ENCODE measurements around the gene FMO4. TPM values are rescaled to one million over a fixed set of nuclear protein-coding genes. Genes with fewer than 3 reads are reported as not detected.
"Not testable (repeated sequence)": the region's sequence is repeated elsewhere in the genome, so short reads cannot be mapped to it uniquely, and the experiment has no call there.

FMO4 gene
- polyA plus RNA-seq, 3 donors, result 2.1 to 3.6 (median 2.6) TPM

DNA sequence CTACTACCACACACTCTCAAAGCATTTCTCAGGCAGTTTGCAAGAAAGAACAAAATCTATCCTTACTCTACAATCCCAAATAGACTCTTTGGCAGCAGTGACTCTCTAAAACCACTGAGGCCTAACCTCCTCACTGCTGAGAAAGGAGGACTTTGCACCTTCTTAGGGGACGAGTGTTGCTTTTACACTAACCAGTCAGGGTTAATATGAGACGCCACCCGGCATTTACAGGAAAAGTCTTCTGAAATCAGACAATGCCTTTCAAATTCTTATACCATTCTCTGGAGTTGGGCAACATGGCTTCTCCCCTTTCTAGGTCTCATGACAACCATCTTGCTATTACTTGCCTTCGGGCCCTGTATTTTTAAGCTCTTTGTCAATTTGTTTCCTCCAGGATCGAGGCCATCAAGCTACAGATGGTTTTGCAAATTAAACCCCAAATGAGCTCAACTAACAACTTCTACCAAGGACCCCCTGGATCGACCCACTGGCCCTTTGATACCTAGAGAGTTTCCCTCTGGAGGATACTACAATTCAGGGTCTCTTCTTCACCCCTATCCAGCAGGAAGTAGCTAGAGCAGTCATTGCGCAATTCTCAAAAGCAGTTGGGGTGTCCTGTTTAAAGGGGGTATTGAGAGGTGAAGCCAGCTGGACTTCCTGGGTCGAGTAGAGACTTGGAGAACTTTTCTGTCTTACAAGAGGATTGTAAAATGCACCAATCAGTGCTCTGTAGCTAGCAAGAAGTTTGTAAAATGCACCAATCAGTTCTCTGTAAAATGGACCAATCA lies 2.0 kb upstream of the FMO4 start:
- H3K27ac ChIP-seq (ENCODE audit: low read depth, low read length), result no peak overlapping the region
- WGBS, 3 donors, result 76 to 89% (median 78%) methylated on average over 8 of the region's 8 CpGs

DNA sequence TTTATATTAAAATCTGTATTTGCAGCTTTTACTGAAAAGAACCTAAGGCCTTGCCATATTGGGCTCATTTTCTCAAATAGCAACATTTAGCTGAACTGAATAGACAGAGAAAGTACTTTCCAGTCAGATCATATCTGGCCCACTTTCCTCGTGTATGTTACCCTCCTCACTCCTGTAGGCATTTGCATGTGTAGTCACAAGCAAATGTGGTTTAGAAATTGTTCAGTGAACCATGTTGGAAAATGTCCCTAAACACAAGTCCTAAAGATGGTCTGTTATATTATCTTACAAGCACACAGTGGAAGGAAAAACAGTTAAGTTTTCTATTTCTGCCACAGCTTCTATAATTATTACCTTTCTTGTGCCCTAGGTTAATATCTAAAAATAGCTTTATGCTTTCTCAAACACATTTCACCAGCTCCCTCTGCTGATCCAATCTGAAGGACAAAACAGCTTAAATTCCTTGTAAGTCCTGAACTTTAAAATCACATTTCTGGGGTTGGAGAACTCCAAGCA lies 606 bp upstream of the FMO4 start:
- H3K27ac ChIP-seq (ENCODE audit: low read depth, low read length), result no peak overlapping the region

DNA sequence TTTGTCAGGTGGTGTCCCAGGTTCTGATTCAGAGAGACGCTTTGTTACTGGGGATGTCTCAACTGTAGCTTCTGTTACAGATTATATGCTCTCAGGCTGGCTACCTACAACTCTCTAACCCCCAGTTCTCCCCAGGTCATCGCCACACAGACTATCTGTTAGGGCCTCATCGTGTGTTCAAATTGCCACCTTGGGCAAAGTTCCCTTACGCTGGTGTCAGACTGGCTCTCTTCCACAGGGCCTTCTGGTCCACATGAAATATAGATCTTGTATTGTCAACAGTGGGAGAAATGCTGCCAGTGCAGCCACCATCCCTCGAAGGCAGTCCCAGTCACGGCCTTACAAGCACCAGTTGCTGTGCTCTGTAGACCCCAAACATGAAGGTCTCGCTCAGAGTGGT lies 15.3 kb downstream of the FMO4 start:
- H3K27ac ChIP-seq (ENCODE audit: low read depth, low read length), result no peak overlapping the region
- 93 to 97% (median 96%) methylated on average over 7 of the region's 7 CpGs for WGBS, 3 donors

More for the DNA sequence above, 606 bp upstream of the FMO4 start:
- WGBS, 3 donors, result 0 to 13% (median 8%) methylated on average over 1 of the region's 1 CpG

DNA sequence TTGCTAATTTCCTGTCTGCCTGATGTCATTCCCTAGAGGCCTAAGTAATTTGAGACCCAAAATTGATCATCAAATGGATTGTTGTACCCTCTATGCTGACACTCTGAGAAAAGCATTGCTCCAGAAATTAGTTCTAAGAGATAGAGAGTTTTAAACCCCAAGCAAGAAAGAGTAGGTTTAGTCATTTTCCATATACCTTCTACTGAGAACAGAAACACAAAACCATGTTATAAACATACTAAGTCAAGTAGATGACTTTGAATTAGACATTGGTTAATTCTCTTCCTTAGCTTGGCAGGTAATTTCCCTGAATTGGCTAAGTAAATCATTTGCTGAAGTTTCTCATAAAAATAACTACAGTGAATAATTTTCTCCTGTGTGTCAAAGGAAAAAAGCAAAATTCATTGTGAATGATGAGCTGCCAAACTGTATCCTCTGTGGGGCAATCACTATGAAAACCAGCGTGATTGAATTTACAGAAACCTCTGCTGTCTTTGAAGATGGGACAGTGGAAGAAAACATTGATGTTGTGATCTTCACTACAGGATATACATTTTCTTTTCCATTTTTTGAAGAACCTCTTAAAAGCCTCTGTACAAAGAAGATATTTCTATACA lies 20.1 kb downstream of the FMO4 start:
- H3K27ac ChIP-seq (ENCODE audit: low read depth, low read length), result no peak overlapping the region
- 71 to 86% (median 83%) methylated on average over 1 of the region's 1 CpG for WGBS, 3 donors

DNA sequence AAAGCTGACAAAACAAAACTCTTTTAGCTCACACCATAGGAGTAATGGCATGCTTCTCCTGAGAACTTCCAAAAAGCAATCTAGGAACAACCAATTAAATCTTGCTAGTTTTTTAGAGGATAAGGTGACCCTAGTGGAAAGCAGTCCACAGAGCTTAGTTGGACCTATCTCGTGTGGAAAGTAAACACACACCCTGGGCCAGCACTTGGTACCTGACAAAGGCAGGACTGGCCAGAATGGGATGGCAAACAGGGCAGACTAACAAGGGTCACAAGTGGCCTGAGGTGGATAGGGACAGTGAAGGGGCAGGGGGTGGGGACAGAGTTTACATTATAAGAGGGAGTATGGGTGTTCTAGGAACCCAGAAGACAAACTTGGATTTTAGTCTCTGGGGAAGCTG lies 22.0 kb downstream of the FMO4 start:
- H3K27ac ChIP-seq (ENCODE audit: low read depth, low read length), result no peak overlapping the region
- WGBS, 3 donors, result 31 to 75% (median 53%) methylated on average over 1 of the region's 1 CpG

DNA sequence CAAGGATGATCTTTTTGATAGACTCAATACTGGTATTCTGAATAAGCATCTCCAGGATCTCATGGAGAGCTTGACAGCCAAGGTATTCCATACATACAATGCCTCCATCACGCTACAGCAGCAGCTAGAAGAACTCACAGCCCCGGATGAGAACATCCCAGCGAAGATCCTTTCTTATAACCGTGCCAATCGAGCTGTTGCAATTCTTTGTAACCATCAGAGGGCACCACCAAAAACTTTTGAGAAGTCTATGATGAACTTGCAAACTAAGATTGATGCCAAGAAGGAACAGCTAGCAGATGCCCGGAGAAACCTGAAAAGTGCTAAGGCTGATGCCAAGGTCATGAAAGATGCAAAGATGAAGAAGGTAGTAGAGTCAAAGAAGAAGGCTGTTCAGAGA lies 25.4 kb downstream of the FMO4 start:
- not testable (repeated sequence) for H3K27ac ChIP-seq (ENCODE audit: low read depth, low read length)
- WGBS, 3 donors, result 82 to 92% (median 90%) methylated on average over 6 of the region's 6 CpGs

DNA sequence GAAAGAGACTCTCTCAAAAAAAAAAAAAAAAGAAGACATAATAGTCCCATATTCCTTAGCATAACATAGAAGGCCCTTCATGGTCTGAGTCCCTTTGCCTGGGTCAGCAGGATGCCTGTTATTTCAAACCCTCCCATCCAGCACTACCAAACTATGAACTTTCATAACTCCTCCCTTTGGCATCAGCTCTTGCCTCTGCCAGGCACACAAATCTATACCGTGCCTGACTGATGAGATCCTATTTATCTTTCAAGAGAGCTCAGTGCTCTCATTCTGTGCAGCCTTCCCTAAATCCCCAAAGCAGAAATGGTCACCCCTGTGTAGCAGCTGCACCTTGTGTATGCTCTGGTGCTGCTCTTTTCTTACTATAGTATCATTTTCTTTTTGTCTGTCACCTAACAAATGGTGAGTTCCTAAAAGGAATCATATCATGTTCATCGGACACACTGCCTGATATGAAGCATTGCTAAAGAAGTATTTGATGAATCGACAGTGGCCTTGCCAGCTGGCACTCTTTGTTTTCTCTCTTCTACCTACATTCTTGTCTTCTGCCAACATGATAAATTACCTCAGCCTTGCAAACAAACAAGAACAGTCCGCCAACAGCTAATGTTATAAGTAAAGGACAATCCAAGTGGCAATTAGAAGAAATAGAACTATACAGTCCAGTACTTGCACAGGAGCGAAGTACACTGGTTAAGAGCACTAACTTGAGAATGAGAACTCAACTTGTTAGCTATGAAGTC lies 29.9 kb downstream of the FMO4 start:
- H3K27ac ChIP-seq (ENCODE audit: low read depth, low read length), result no peak overlapping the region
- WGBS, 3 donors, result 42 to 76% (median 68%) methylated on average over 5 of the region's 5 CpGs

DNA sequence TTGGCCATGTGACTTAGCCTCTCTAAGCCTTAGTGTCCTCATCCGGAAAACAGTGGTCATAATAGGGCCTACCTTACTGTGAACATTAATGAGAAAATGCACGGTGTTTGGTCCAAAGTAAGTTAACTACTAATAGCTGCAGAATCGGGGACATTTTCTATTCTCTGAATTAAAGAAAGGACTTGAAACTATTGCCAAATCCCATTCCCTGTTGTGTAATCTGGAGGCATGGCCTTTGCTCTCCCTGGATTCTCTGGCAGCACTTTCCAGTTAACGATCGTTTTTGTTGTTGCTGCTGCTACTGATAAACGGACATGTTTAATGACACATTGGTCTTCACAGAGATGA lies 30.5 kb downstream of the FMO4 start:
- WGBS, 3 donors, result 32 to 58% (median 55%) methylated on average over 6 of the region's 6 CpGs
- H3K27ac ChIP-seq (ENCODE audit: low read depth, low read length), result no peak overlapping the region

DNA sequence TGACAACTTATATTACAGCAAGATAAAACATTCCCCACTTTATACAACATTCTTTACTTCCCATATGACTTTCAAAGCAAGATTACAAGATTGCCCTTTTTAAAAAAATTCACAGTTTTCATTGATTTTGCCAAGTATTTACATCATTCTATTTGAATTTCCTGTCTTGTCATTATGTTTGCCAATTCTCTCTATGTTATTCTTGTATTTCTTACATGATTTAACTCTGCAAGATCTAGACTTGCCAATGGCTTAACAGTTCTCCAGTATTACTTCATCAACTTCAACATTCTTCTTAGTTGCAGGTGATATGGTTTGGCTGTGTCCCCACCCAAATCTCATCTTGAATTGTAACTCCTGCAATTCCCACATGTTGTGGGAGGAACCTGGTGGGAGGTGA lies 31.6 kb downstream of the FMO4 start:
- no peak overlapping the region for H3K27ac ChIP-seq (ENCODE audit: low read depth, low read length)

DNA sequence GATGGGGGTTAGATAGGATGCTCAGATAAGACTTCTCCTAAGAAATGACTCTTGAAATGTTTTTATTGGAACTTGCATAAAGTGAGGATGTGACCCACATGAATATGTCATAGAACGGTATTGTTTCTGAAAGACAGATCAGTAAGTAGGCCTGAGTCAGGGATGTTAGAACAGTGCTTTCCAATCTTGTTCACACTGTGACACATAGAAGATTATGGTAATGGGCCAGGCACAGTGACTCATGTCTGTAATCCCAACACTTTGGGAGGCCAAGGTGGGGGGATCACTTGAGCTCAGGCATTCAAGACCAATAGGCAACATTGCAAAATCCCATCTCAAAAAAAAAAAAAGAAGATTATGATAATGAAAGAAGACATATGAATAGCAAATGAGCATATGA lies 32.9 kb downstream of the FMO4 start:
- H3K27ac ChIP-seq (ENCODE audit: low read depth, low read length), result no peak overlapping the region
- WGBS, 3 donors, result 92 to 97% (median 97%) methylated on average over 1 of the region's 1 CpG

DNA sequence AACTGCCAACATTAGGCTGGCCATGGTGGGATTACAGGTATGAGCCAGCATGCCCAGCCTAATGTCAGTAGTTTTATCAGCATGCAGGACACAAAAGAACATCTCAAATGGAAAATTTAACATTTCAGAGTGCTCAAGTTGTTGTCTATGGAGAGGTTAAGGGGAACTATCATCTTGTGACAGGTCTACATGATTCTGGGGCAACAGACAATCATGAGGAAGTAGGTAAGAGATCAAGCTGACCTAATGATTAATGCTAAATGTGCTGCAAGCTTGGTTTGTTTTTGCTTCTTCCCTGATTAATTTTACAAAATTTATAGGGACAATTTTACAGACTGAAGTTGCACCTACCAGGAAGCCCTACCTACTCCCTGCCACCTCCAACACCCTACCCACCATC lies 36.6 kb downstream of the FMO4 start:
- no peak overlapping the region for H3K27ac ChIP-seq (ENCODE audit: low read depth, low read length)

DNA sequence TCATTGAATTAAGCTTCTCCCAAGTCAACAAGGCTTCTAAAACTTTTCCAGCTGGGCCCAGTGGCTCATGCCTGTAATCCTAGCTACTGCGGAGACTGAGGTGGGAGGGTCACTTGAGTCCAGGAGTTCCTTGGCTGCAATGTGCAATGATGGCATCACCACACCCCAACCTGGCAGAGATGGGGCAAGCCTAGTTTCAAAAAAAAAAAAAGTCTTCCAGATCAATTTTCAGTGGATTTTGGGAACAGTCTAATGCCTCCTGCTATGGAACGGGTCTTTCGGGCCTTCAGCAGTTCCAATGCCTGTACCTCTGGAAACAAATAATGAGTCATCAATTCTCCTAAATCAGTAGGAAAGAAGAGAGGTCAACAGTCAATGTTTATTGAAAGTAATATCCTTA lies 38.0 kb downstream of the FMO4 start:
- no peak overlapping the region for H3K27ac ChIP-seq (ENCODE audit: low read depth, low read length)
- WGBS, 3 donors, result 69 to 95% (median 88%) methylated on average over 3 of the region's 3 CpGs

DNA sequence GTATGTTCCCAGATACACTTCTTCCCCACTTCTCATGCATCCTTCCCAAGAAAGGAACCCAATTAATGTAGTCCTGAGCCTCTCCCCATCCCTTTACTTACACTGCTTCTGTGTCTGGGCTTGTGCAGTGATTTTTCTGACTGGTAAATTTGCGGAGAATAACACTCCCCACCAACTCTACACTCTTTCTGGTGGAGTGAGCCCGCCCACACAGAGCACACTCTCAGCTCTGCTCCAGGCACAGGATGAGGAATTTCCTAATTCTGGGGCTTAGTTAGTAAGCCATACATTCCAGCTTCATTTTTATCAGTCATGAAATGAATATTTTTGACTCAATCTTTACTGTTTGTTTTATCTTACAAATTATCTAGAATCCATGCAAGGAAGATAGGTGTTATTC lies 38.6 kb downstream of the FMO4 start:
- no peak overlapping the region for H3K27ac ChIP-seq (ENCODE audit: low read depth, low read length)
- WGBS, 3 donors, result 76 to 90% (median 84%) methylated on average over 2 of the region's 2 CpGs

DNA sequence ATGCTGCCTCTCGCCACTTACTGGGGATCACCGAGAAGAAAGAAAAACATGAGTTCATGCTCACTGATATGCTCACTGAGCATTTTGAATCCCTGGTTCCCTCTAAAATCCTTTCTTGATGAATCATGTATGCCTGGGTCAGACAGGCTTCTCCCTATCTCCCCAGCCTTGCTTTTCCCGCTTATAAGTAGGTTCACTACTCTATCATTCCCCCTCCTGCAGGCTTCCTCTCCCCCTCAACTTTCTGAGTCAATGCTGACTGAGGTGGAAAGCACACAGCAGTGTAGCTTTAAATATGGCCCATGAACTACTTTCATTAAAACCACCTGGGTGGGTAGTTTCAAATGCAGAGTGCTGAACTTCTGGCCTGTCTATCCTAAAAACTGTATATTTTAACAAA lies 41.7 kb downstream of the FMO4 start:
- no peak overlapping the region for H3K27ac ChIP-seq (ENCODE audit: low read depth, low read length)
- WGBS, 3 donors, result 80 to 91% (median 81%) methylated on average over 3 of the region's 3 CpGs

DNA sequence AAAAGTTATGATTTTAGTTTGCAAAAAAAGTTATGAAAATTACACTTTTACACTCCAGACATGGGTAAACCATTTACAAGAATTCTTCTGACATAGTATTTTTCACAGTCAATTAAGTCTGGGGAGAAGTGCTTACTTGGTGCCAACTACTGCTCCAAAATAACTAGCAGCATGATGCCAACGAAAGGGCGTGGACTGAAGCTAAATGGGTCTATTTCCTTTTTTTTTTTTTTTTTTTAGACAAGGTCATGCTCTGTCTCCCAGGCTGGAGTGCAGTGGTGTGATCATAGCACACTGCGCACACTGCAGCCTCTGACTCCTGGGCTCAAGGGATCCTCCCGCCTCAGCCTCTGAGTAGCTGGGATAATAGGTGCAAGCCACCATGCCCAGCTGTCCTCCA lies 43.2 kb downstream of the FMO4 start:
- 66 to 83% (median 79%) methylated on average over 4 of the region's 4 CpGs for WGBS, 3 donors
- H3K27ac ChIP-seq (ENCODE audit: low read depth, low read length), result no peak overlapping the region

DNA sequence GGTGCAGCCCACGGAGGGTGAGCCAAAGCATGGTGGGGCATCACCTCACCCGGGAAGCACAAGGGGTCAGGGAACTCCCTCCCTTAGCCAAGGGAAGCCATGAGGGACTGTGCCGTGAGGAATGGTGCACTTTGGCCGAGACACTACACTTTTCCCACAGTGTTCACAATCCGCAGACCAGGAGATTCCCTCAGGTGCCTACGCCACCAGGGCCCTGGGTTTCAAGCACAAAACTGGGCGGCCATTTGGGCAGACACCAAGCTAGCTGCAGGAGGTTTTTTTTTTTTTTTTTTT lies 45.3 kb downstream of the FMO4 start:
- H3K27ac ChIP-seq (ENCODE audit: low read depth, low read length), result not testable (repeated sequence)
- WGBS, 3 donors, result 88 to 92% (median 90%) methylated on average over 7 of the region's 7 CpGs

DNA sequence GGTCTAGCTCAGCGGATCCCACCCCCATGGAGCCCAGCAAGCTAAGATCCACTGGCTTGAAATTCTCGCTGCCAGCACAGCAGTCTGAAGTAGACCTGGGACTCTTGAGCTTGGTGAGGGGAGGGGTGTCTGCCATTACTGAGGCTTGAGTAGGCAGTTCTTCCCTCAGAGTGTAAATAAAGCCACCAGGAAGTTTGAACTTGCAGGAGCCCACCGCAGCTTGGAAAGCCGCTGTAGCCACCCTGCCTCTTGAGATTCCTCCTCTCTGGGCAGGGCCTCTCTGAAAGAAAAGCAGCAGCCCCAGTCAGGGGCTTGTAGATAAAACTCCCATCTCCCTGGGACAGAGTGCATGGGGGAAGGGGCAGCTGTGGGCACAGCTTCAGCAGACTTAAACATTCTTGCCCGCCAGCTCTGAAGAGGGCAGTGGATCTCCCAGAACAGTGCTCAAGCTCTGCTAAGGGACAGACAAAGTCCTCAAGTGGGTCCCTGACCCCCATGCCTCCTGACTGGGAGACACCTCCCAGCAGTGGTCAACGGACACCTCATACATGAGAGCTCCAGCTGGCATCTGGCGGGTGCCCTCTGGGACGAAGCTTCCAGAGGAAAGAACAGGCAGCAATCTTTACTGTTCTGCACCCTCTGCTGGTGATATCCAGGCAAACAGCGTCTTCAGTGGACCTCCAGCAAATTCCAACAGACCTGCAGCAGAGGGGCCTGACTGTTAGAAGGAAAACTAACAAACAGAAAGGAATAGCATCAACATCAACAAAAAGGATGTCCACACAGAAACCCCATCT lies 45.9 kb downstream of the FMO4 start:
- not testable (repeated sequence) for H3K27ac ChIP-seq (ENCODE audit: low read depth, low read length)
- WGBS, 3 donors, result 66 to 76% (median 67%) methylated on average over 9 of the region's 9 CpGs

DNA sequence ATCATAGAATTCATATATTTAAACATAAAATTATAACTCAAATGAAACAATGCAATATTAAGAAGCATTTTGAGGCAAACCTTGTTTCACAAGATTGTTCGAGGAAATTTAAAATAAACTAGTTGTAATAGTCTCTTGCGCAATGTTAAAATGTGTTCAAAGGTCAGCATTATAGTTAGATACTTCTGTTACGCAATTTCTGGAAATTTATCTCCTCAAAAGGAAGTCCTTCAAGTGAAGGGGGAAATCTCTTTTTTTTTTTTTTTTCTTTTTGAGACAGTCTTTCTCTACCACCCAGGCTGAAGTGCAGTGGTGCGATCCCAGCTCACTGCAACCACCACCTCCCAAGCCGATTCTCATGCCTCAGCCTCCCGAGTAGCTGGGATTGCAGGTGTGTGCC lies 52.1 kb downstream of the FMO4 start:
- WGBS, 3 donors, result 61 to 86% (median 64%) methylated on average over 6 of the region's 6 CpGs

DNA sequence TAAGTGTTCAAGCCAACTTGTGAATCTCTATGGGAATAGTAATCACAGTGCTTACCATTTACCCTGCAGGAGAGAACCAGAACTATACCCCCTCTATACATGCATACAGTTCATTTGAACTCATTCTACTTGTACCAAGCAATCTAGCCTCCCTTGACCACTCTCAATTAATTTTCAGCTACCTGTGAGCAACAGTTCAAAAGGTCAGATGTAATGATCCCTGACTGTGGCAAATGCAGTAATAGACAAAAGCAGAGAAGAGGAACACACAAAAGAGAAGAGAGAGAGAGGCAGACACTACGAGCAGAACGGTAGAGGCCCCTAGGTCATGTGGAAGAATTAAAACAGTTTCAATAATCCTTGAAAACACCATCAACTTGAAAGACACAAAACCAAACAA lies 52.8 kb downstream of the FMO4 start:
- 58 to 61% (median 61%) methylated on average over 2 of the region's 2 CpGs for WGBS, 3 donors

More for the DNA sequence above, 52.1 kb downstream of the FMO4 start:
- no peak overlapping the region for H3K27ac ChIP-seq (ENCODE audit: low read depth, low read length)

More for the DNA sequence above, 52.8 kb downstream of the FMO4 start:
- no peak overlapping the region for H3K27ac ChIP-seq (ENCODE audit: low read depth, low read length)
